ENCODE results near the gene SPART.

DNA sequence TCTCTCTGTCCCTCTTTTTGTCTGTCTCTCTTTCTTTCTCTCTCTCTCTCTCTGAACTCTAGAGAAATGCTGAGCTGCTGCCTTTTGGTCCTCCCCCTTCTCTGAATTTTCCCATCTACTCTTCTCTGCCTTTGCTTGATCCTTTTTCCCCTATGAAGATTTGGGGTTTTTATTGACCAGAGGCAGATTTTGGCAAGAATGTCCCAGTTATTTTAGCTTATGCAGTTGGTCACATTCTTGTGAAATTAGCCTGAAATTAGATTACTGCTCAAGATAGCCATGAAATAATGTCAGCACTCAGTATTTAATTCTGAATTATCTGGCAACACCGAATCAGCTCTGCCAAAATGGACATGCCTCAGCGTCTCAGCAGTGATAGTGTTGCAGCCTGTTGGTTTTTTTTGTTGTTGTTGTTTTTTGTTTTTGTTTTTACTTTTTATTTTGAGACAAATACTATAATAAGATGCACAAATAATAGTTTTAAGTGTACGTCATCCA lies 17.2 kb upstream of the SPART start:
- TF ChIP-seq EZH2phosphoT487 (IDR thresholded peaks at IDR 0.05; ENCODE audit: low read depth): no peak
- TF ChIP-seq, protein P1, sequence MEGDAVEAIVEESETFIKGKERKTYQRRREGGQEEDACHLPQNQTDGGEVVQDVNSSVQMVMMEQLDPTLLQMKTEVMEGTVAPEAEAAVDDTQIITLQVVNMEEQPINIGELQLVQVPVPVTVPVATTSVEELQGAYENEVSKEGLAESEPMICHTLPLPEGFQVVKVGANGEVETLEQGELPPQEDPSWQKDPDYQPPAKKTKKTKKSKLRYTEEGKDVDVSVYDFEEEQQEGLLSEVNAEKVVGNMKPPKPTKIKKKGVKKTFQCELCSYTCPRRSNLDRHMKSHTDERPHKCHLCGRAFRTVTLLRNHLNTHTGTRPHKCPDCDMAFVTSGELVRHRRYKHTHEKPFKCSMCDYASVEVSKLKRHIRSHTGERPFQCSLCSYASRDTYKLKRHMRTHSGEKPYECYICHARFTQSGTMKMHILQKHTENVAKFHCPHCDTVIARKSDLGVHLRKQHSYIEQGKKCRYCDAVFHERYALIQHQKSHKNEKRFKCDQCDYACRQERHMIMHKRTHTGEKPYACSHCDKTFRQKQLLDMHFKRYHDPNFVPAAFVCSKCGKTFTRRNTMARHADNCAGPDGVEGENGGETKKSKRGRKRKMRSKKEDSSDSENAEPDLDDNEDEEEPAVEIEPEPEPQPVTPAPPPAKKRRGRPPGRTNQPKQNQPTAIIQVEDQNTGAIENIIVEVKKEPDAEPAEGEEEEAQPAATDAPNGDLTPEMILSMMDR (IDR thresholded peaks at IDR 0.05; ENCODE audit: low read depth, low read length): no peak
